ENCODE data around the gene SPIC.

DNA sequence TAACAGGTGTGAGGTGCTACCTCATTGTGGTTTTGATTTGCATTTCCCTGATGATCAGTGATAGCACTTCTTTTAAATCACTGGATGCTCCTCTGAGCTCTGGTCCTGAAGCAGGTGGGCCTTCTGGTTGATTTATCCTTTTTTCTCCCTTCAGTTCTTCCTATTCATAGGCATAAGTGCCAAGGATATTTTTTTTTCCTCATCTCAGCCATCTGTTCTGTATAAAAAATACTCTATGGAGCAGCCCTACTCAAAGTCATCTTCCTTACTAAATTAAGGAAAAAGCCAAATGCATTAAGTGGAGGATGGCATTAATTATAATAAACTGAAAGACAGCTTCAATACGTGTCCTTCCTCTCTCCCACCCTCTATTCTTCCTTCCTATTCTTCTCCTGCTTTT lies 18.4 kb downstream of the SPIC start:
- TF ChIP-seq, protein P1, sequence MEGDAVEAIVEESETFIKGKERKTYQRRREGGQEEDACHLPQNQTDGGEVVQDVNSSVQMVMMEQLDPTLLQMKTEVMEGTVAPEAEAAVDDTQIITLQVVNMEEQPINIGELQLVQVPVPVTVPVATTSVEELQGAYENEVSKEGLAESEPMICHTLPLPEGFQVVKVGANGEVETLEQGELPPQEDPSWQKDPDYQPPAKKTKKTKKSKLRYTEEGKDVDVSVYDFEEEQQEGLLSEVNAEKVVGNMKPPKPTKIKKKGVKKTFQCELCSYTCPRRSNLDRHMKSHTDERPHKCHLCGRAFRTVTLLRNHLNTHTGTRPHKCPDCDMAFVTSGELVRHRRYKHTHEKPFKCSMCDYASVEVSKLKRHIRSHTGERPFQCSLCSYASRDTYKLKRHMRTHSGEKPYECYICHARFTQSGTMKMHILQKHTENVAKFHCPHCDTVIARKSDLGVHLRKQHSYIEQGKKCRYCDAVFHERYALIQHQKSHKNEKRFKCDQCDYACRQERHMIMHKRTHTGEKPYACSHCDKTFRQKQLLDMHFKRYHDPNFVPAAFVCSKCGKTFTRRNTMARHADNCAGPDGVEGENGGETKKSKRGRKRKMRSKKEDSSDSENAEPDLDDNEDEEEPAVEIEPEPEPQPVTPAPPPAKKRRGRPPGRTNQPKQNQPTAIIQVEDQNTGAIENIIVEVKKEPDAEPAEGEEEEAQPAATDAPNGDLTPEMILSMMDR (IDR thresholded peaks at IDR 0.05; ENCODE audit: low read depth, low read length), result no peak
- TF ChIP-seq EZH2phosphoT487 (IDR thresholded peaks at IDR 0.05; ENCODE audit: low read depth), result no peak

Data from OCI-LY3 (cell line).